ENCODE results near the gene METAP1D.

GRCh38 chr2:172113617-172114016 lies 113.9 kb downstream of the METAP1D start:
- TF ChIP-seq POLR2AphosphoS5 (IDR thresholded peaks at IDR 0.05; ENCODE audit: borderline replicate concordance, low read depth, low read length), result no peak
- no peak for TF ChIP-seq EZH2 (IDR thresholded peaks at IDR 0.05)

All from SK-N-MC (cell line).